GM21515 (cell line): ENCODE data around the gene CAPRIN2.

Source experiments
- ATAC-seq: cut with Tn5 transposase; IDR thresholded peaks from one replicate; pipeline ENCODE4 v1.9.1; 2021; ENCODE audit not compliant: unreplicated experiment

CAPRIN2 gene

GRCh38 chr12:30763053-30763452 lies 8.3 kb upstream of the CAPRIN2 start:
- ATAC-seq, result no peak

DNA sequence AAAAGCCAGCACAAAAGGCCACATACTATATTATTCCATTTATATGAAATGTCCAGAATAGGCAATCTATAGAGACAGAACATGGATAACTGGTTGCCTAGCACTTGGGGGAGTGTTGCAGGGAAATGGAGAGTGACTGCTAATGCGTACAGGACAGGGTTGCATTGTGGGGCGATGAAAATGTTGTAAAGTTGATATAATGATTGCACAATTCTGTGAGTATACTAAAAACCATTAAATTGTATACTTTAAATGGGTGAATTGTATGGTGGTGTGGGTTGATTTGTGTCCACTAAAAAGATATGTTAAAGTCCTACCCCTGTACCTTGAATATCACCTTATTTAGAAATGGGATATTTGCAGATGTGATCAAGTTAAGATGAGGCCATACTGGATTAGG lies 7.0 kb upstream of the CAPRIN2 start:
- ATAC-seq, result no peak

DNA sequence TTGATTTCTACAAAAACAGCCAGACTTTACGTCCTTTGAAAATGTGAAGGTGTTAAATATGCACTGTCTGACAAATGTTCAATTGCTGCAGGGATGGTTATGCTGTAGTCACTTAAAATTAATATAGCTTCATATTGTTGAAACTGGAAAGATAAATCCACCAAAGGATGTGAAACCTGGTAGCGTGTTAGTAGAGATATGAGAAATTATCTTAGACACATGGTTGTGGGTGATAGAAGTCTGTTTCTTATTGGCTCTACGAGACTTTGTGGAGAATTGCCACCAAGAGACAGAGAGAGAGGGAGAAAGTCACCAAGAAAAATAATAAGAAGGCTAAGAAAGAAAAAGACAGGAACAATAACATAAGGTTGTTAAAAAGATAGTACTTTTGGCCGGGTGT lies 2.6 kb upstream of the CAPRIN2 start:
- no peak for ATAC-seq

DNA sequence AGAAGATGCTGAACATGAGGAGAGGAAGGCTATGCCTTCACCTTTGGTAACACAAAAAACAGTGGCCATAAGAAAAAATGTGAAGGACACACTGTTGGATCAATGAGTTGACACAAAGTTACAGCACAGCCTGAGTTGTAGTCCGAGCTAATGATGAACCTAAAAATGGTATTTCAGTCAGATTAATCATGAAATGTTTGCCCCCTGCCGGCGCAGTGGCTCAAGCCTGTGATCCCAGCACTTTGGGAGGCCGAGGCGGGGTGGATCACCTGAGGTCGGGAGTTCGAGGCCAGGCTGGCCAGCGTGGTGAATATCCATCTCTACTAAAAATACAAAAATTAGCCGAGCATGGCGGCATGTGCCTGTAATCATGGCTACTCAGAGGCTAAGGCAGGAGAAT lies 1.3 kb upstream of the CAPRIN2 start:
- ATAC-seq, result no peak

DNA sequence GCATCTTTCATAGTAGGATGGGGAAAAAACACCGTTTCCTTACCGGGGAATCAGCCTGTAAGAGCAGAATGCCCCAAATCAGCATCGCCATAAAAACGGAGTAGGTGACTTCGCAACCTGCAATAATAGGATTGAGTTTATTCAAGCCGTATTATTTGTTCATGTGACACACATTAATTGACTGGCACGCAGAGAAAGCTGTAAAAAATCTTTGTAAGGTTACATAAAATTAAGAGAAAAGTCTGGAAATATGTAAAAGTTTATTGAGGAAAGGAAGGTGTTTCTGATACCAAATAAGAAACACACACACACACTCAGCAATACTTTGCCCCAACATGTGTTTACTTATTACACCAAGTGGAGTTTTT lies 628 bp upstream of the CAPRIN2 start:
- no peak for ATAC-seq

DNA sequence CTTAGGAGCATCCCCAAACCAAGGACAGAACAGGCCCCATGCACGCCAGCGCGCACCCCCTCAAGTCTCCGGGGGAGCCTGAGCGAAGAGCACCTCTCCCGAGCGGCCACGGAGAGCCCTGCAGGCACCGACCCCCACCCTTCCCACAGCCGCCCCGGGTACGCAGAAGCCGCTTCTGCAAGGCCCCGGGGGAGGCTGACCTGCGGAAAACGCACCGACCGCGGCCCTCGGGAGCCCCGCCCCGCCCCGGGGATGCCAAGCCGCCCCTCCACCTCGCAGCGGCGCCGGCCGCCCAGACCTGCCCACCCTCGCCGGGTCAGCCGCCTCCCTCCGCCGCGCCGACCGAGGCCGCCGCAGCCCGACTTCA lies 385 bp downstream of the CAPRIN2 start:
- no peak for ATAC-seq

GRCh38 chr12:30753751-30754382 lies 884 bp downstream of the CAPRIN2 start:
- ATAC-seq, result no peak

DNA sequence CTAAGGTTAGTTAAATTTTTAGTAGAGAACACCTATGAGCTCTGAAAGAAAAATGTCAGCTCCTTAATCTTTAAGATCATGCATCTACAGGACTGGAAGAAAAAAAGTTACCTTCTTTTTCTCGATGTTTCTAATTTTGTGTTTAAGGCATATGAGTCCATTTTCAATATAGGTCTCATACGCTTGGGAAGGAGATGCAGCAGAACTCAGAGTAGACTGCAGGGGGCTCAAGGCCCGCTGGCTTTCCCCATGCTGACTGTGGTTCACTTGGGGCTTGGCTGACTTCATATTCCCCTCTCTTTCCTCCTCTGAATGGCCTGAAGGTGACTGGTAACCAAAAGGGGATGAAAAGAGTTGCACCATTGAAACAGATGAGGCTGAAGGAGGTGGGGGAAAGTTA lies 1.5 kb downstream of the CAPRIN2 start:
- ATAC-seq, result no peak

DNA sequence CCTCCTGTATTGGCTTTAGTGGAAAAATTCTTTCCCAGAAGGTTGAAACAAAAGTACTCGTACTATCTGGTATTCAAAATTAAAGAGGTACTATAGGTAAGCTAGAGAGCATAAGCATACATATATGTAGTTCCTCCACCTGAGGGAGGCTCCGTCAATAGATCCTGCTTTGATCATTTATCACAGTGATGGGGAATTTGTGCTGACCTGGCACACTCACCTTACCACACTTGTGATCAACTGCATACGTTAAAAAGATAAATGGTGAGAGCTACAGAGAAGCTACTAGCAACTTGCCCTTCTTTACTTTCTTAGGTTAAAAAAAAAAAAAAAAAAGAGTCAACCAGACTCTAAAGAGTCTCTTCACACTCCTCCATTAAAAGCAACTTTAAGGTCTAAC lies 2.5 kb downstream of the CAPRIN2 start:
- no peak for ATAC-seq

DNA sequence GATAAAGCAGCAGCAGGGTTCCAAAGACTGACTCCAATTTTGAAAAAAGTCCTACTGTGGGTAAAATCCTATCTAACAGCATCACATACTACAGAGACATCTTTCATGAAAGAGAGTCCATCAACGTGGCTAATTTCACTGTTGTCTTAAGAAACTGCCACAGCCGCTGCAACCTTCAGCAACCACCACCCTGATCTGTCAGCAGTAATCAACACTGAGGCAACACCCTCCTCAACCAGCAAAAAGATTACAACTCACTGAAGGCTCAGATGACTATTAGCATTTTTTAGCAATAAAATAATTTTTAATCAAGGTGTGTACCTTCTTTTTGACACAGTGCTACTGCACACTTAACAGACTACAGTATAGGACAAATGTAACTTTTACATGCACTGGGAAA lies 6.6 kb downstream of the CAPRIN2 start:
- no peak for ATAC-seq

- ATAC-seq, result no peak
These were observed 8.6 kb downstream of the CAPRIN2 start for GRCh38 chr12:30746190-30746589.

DNA sequence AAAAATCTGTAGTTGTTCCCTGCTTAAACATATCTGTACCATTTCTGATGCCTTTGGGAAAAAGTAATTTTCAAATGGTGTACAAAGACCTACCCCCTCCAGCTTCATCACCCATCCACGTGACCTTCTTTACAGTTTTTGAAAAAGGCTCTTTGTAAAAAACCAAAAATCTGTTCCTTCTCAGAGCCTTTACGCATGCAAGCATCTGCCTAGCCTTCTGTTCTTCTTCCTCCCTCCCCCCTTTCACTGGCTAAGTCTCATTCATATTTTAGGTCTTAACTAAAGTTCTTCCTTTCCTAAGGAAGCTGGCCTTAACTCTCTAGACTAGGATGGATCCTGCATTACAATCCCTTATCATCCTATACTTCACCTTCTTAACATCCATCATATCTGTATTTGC lies 10.4 kb downstream of the CAPRIN2 start:
- ATAC-seq, result no peak

- no peak for ATAC-seq
These were observed 14.5 kb downstream of the CAPRIN2 start for GRCh38 chr12:30740274-30740673.

DNA sequence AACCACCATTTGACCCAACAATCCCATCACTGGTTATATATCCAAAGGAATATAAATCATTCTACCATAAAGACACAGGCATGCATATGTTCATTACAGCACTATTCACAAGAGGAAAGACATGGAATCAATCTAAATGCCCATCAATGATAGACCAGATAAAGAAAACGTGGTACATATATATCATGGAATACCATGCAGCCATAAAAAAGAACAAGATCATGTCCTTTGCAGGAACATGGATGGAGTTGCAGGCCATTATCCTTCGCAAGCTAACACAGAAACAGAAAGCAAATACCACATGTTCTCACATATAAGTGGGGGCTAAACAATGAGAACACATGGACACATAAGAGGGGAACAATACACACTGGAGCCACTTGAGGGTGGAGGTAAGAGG lies 15.7 kb downstream of the CAPRIN2 start:
- no peak for ATAC-seq

DNA sequence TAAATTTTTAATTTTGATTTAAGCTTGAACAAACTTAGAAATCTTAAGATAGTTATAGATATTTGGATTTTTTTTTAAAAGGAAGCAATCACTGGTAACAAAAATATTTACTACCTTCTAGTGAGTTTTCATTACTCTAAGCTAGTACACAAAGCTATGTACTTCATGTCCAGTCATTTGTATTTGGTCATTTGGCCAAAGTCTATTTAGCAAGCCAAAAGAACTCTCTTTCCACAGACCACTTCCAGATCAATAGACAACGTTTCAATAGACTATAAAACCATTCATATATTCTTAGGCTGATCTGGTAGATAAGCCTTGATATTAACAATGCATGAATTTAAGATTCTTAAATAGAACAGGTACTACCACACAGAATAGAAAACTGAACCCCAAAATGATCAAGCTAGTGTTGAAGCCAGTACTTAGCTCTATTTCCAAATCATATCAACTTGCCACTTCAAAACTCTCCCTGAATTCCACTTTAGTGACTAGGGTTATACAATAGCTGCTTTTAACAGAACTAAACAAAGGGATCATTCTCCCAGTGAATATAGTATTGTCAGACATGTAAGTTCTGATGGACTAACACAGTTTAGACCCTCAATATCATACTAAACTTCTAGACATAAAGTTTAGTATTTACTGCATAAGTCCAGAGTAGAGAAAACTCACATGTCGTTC lies 21.7 kb downstream of the CAPRIN2 start:
- ATAC-seq, result no peak

DNA sequence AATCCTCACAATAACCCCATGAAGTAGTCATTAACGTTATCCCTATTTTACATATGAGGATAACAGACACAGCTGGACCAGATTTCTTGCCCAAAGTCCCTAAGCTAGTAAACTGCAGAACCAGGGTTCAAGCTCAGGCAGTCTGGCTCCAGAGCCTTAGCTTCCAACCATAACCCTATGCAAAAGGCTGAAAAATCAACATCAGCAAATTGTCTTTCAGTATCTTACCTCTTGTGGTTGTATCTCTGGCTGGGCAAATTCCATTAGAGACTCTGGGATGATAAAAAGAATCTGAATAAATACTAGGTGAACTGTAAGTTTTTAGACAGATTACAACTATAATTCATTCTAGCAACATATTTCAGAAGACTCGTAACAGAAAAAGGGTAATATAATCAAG lies 24.7 kb downstream of the CAPRIN2 start:
- ATAC-seq, result no peak

GRCh38 chr12:30729547-30729946 lies 25.2 kb downstream of the CAPRIN2 start:
- ATAC-seq, result no peak

- ATAC-seq, result no peak
These were observed 28.1 kb downstream of the CAPRIN2 start for GRCh38 chr12:30726647-30727046.

DNA sequence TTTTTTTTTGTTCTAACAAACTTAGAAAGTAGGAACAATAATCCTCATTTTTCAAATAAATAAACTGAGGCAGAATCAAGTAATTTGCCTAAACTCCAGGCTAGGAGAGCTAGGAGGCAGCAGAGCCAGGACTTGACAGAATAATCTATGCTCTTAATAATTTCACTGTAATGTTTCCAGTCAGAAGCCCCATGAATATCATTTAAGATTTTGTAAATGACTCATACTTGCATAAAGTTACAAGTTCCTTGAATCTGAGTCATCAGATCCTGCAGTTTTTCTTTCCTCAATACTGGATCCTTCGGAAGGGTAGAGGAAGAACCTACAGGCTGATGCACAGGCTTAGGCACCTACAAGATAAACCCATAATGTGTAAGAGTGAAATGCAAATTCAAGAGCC lies 29.0 kb downstream of the CAPRIN2 start:
- no peak for ATAC-seq

DNA sequence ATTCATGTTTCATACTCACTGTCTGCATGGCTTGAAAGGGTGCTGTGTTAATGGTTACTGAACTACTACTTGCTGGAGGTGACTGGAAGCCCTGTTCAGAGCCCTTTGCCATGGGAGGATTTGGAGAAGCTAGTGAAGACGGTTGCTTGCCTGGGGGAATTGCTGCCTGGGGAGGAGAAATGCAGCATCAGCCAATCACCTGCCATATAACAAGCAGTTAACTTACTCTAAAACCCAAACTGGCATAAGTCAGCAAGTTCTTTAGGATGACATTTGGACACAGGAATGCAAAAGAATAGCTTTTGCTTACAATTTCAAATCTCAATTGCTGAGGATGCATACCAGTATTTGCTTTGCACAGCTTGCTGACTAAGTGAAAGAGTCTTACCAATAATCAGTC lies 35.7 kb downstream of the CAPRIN2 start:
- ATAC-seq, result no peak

- ATAC-seq, result no peak
These were observed 47.0 kb downstream of the CAPRIN2 start for GRCh38 chr12:30707613-30708342.

DNA sequence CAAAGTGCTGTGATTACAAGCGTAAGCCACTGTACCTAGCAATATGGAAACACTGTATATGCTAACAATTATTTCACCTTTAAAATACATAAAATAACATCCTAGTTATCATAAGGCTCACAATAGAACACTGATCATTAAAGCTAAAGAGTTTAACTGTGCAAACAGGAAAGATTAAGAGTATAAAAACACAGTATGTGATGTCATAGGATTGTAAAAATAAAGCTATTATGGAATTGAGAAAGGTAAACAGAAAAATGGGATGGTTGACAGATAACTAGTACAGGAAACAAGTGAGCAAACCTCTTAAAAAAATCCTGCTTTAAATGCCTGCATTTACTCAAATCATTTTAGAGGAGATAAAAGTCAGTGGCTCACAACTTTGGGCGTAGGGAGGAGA lies 48.3 kb downstream of the CAPRIN2 start:
- ATAC-seq, result no peak

DNA sequence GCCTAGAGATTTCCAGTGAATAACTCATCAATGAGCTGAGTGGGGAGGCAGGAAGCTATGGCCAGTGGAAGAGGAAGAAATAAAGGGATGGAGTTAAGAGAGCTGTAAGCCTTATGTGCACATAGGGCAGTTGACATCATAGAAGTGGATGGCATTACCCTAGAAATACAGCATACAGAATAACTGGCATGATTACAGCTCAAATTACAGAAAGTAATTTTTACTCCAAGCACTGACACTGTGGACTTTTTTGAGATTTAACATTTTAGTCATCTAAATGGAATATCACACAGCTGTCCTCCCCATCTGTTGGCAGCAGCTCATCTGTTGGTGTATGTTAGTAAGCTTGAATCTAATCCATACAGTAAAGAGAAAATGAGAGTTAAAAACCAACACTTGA lies 53.7 kb downstream of the CAPRIN2 start:
- ATAC-seq, result no peak
